HS-5 (cell line): Measurements from ENCODE around the gene LUC7L.
"Not testable (repeated sequence)": the region's sequence is repeated elsewhere in the genome, so short reads cannot be mapped to it uniquely, and the experiment has no call there.

Source experiments
- DNase-seq: peaks from one replicate; pipeline ENCODE4 v3.0.0-alpha.2; 2012; ENCODE audit warnings: low read depth

LUC7L gene

GRCh38 chr16:164827-165538 is 64.3 kb downstream of the LUC7L start:
- DNase-seq, result no peak

GRCh38 chr16:164134-164823 is 65.0 kb downstream of the LUC7L start:
- not testable (repeated sequence) for DNase-seq

- DNase-seq, result not testable (repeated sequence)
These were observed 65.6 kb downstream of the LUC7L start for GRCh38 chr16:163696-164095.

GRCh38 chr16:163139-163538 is 66.1 kb downstream of the LUC7L start:
- DNase-seq, result not testable (repeated sequence)

DNA sequence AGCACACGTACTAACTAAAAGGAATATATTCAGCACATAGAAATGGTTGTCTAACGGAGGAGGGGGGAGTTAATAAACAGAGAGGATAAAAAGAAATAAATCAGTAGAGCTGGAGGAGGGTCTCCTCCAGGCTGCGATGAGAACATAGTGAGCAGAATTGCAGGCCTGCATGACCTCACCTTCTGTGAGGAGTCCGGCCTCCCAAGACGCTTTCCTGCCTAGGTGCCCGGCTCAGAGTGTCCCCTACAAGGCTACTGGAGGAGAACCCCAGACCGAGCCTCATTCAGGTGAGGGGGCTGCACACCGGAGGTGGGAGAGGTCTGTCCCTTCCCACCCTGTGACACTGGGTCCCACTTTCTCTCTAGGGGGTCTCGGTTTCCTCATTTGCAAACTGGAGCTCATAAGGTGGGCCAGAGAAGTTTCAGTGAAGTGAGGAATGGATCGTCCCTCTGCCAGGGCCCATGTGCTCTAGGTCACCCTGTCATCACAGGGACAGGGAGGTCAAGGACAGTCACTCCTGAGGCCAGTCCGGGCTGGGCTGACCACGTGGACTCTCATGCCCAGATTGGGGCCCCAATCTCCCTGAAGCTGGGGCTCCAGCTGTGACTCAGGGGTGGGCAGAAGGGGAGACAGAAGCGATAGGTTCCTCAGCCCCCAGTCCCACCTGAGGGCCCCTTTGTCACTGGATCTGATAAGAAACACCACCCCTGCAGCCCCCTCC is 66.8 kb downstream of the LUC7L start:
- DNase-seq, result no peak

DNA sequence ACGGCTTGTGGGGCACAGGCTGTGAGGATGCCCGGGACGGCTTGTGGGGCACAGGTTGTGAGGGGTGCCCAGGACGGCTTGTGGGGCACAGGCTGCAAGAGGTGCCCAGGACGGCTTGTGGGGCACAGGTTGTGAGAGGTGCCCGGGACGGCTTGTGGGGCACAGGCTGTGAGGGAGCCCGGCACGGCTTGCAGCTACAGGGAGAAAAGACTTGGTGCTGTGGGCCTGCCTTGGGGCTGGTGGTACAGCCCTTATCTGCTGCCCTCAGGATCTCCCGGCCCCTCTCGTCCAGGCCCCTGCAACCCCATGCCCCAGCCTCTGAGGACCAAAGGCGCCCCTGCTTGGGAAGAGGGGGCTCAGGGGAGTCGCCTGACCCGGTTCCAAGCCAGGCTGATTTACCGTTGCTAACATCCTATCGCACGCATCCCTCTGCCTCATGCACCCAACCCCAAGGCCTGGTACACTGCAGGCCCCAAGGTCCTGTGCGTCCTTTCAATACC is 68.5 kb downstream of the LUC7L start:
- no peak for DNase-seq

DNA sequence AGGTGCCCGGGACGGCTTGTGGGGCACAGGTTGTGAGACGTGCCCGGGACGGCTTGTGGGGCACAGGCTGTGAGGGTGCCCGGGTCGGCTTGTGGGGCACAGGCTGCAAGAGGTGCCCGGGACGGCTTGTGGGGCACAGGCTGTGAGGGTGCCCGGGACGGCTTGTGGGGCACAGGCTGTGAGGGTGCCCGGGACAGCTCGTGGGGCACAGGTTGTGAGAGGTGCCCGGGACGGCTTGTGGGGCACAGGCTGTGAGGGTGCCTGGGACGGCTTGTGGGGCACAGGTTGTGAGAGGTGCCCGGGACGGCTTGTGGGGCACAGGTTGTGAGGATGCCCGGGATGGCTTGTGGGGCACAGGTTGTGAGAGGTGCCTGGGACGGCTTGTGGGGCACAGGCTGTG is 69.0 kb downstream of the LUC7L start:
- DNase-seq, result not testable (repeated sequence)

- no peak for DNase-seq
These were observed 70.0 kb downstream of the LUC7L start for GRCh38 chr16:159136-159849.

GRCh38 chr16:155031-155398 is 74.2 kb downstream of the LUC7L start:
- no peak for DNase-seq

DNA sequence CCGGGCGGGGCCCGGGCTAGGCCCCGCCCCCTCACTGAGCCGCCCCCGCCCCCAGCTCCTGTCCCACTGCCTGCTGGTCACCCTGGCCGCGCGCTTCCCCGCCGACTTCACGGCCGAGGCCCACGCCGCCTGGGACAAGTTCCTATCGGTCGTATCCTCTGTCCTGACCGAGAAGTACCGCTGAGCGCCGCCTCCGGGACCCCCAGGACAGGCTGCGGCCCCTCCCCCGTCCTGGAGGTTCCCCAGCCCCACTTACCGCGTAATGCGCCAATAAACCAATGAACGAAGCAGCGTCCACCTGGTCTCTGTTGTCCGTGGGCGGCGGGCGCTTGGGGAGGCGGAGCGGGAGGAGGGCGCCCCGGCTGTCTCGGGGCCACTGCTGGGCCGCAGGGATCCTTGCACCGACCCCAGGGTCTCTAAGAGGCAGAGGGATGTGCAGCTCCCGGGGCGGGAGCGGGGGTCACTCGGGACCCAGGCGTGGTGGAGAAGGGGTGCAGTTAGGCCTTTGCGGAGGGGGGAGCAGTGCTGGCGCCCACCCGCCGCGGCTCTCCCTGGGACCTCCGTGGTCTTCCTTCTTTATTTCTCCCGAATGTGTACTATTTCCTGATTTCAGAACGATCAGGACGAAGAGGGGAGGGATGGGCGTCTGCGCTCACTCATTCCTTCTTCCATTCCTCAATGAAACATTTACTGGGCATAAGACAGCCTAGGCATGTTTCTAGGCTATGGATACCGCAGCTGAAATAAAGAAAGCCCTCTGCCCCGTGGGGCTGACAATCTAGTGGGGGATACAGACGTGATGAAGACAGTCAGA is 74.8 kb downstream of the LUC7L start:
- DNase-seq, result no peak

GRCh38 chr16:153550-154216 is 75.6 kb downstream of the LUC7L start:
- DNase-seq, result not testable (repeated sequence)

DNA sequence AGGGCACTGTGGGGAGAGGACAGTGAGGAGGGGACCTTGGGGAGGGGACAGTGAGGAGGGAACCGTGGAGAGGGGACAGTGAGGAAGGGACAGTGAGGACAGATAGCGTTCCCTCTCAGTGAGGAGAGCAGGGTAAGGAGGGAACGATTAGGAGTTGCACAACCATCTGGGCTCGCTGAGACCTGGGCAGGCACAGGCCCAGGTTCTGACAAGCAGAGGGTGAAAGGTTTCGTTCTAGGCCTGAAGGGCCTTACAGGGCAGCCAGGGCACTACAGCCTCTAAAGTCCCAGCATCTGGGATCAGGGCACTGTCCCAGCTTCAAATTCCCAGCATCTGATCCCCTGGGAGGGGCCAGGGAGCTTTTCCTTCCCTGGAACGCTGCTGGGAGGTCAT is 76.1 kb downstream of the LUC7L start:
- not testable (repeated sequence) for DNase-seq

DNA sequence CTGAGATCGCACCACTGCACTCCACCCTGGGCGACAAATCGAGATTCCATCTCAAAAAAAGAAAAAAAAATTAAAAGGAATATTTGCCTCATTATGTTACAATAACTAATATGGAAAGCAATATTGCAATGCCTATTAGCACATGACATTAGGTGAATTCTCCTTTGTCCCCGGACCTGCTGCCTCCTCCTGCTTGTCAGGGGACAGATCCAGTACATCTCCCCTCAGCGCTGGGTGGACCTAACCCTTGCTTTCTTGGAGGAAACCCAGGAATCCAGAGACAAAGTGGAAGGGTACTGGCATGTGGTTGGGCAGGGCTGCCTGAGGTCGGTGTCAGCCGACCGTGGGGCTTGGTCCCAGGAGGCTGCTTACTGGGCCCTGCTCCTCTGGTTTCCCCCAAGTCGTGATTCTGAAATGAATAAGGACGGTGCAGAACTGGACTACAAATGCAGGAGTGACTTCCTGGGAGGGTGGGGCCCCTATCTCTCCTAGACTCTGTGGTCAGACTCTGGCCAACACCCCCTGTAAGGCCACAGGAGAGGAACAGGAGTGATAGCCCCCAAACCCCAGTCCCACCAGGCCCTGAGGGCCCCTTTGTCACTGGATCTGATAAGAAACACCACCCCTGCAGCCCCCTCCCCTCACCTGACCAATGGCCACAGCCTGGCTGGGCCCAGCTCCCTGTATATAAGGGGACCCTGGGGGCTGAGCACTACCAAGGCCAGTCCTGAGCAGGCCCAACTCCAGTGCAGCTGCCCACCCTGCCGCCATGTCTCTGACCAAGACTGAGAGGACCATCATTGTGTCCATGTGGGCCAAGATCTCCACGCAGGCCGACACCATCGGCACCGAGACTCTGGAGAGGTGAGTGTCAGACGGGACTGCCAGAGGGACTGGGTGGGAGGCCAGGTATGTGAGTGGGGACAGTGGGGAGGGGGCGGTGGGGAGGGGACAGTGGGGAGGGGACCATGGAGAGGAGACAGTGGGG is 76.8 kb downstream of the LUC7L start, which contains the start of gene HBZ:
TSS of gene HBZ (plus strand) at position 504 of the 988 bp plus-strand sequence. CDS start at position 770, 266 bp downstream.
- no peak for DNase-seq

- DNase-seq, result no peak
These were observed 80.1 kb downstream of the LUC7L start for GRCh38 chr16:149024-149660.

DNA sequence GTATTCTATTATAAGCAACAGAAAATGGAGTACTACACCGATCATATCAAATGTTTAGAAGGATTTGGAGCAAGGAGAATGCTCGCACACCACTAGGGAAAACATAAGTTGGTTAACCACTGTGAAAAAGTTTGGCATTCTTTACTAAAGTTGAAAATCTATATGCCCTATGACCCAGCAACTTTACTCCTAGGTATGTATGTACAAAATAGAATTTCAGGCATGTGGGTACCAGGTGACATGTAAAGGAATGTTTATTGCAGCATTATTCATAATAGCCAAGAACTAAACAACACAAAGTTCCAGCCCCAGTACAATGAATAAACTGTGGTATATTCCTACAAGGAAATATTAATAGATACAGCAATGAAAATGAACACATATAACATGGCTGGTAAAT is 82.6 kb downstream of the LUC7L start:
- no peak for DNase-seq

GRCh38 chr16:144797-145252 is 84.4 kb downstream of the LUC7L start:
- no peak for DNase-seq

DNA sequence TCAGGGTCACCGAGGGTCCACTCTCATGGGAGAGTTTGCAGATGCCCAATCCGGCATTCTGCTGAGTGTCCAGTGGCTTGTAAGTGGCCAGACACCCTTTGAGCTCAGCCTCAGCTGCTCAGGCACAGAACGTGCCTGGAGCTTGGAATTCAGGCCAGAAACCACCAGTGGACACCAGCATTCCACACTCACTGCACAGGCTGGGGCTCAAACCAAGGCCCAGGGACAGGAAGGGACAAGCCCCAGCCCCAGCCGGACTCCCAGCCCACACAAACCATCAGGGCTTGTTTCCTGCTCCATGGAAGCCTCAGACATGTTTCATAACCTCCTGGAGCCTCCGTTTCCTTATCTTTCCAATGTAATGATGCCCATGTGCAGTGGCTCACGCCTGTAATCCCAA is 85.8 kb downstream of the LUC7L start:
- no peak for DNase-seq

- DNase-seq, result no peak
These were observed 86.2 kb downstream of the LUC7L start for GRCh38 chr16:143047-143446.
